Panc1 (cell line): ENCODE measurements around the gene PIAS1. TPM values are rescaled to one million over a fixed set of nuclear protein-coding genes. Genes with fewer than 3 reads are reported as not detected.

Experiments used
- ATAC-seq: fragments of 200-7000 bp; cut with Tn5 transposase; 2 replicates; pipeline ENCODE4 v1.9.1; 2020; ENCODE audit warnings: mild to moderate bottlenecking, moderate library complexity
- BruUV-seq: library from RNA; stranded (reverse); fragments of 400-500 nt; replicated peaks from 2 replicates; lab custom pipeline; 2021; lab: Mats Ljungman, UMichigan
- CTCF ChIA-PET: fragments of 300-600 bp; sonication (Branson Sonifier 250); formaldehyde crosslinking; loops from one replicate; lab custom pipeline; 2022; ENCODE audit warnings: antibody characterized with exemption; lab: Charles Lee
- POLR2A ChIA-PET: fragments of 300-600 bp; sonication (Branson Sonifier 250); formaldehyde crosslinking; loops from one replicate; lab custom pipeline; 2022; ENCODE audit warnings: antibody characterized with exemption; lab: Charles Lee
- DNase-seq: peaks from one replicate; pipeline ENCODE4 v3.0.0-alpha.2; 2010; ENCODE audit warnings: low read depth, low spot score
- H3K27ac ChIP-seq: 2 replicates; pipeline ENCODE4 v1.5.1; 2011; ENCODE audit warnings: mild to moderate bottlenecking, low read length, inconsistent platforms
- H3K27me3 ChIP-seq: fragments of 200-500 bp; sonication (Bioruptor generic); 2 replicates; pipeline ENCODE4 v1.6.0; 2014; ENCODE audit warnings: low read length, inconsistent platforms; ENCODE audit not compliant: control insufficient read depth, insufficient read depth
- H3K36me3 ChIP-seq: fragments of 200-500 bp; sonication (Bioruptor generic); 2 replicates; pipeline ENCODE4 v1.5.1; 2014; ENCODE audit warnings: inconsistent platforms, mild to moderate bottlenecking, low read length, moderate library complexity; ENCODE audit not compliant: control insufficient read depth, insufficient read depth
- H3K4me1 ChIP-seq: 2 replicates; pipeline ENCODE4 v1.5.1; 2011; ENCODE audit warnings: inconsistent platforms, mild to moderate bottlenecking, low read length, moderate library complexity; ENCODE audit not compliant: control insufficient read depth, insufficient read depth
- H3K4me3 ChIP-seq, 2 experiments: 2 replicates each; pipeline ENCODE4 v1.5.1; 2011 to 2012; ENCODE audit warnings: low read depth in 2 of 2, low read length in 2 of 2, mild to moderate bottlenecking in 2 of 2, inconsistent platforms in 1 of 2, moderate library complexity in 1 of 2
- H3K9me3 ChIP-seq: fragments of 200-500 bp; sonication (Bioruptor generic); 2 replicates; pipeline ENCODE4 v1.5.1; 2014; ENCODE audit warnings: low read depth, mild to moderate bottlenecking, inconsistent platforms, low read length, moderate library complexity; ENCODE audit not compliant: control insufficient read depth, insufficient read depth
- POLR2AphosphoS5 ChIP-seq: IDR thresholded peaks from 2 replicates; pipeline ENCODE4 v1.6.1; 2012; ENCODE audit warnings: mild to moderate bottlenecking, low read depth, low read length, moderate library complexity
- SIN3A ChIP-seq: IDR thresholded peaks from 2 replicates; pipeline ENCODE4 v1.6.1; 2012; ENCODE audit warnings: low read depth, mild to moderate bottlenecking, low read length, moderate library complexity, borderline replicate concordance; ENCODE audit not compliant: insufficient read depth
- TCF7L2 ChIP-seq: IDR thresholded peaks from 2 replicates; pipeline ENCODE4 v1.6.1; 2011; ENCODE audit warnings: mild to moderate bottlenecking, low read depth, low read length, inconsistent platforms
- in situ Hi-C: cut with HindIII; loops from 2 replicates; pipeline ENCODE4 v1.10.0; 2016; ENCODE audit warnings: low sequenced_read_pairs, low pct_unique_long_range_greater_than_20kb
- intact Hi-C: fragments of 100-400 bp; cut with micrococcal nuclease; formaldehyde crosslinking; loops from one replicate; pipeline ENCODE4 v1.10.0; 2022; ENCODE audit not compliant: unreplicated experiment
- total RNA-seq: library from RNA; stranded (reverse); gene quantifications from one replicate; pipeline ENCODE4 v1.2.1, GENCODE V29; 2021; ENCODE audit not compliant: unreplicated experiment
- TF ChIP-seq, protein P1 (sequence below), 2 experiments: IDR thresholded peaks; 2 replicates each; pipeline ENCODE4 v1.6.1; 2011 to 2012; ENCODE audit warnings: low read depth in 2 of 2, control low read depth in 1 of 2, low read length in 1 of 2, mild to moderate bottlenecking in 1 of 2, moderate library complexity in 1 of 2; ENCODE audit not compliant: insufficient read depth in 1 of 2
- TF ChIP-seq, protein P2 (sequence below): fragments of 450-650 bp; IDR thresholded peaks from 2 replicates; pipeline ENCODE4 v1.5.1; 2017; ENCODE audit warnings: mild to moderate bottlenecking

PIAS1 gene
- total RNA-seq, 1 experiment from 2014 or later, result 44.5 TPM

DNA sequence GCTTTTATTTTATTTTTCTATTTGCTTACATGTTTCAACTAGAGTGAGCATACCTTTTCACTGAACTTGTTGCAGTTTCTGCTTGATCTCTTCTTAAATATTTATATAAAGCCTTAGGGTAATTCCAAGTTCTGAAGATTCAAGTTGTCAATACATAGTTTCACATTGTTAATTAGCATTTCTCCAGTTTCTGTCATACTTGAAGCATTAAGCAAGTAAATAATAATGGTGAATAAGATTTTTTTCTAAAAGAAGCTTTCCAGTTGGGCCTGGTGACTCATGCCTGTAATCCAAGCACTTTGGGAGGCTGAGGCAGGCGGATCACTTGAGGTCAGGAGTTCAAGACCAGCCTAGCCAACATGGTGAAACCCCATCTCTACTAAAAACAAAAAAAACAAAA, 97.2 kb downstream of the PIAS1 start:
- Histone ChIP-seq H3K27ac (no peak overlapping the region), H3K4me1 (peaks cover 7% of the 10 kb centered on the region), H3K36me3 (peaks cover 15% of the 10 kb centered on the region), H3K9me3 (no peaks in the 10 kb centered on the region), H3K27me3 (no peaks in the 10 kb centered on the region), H3K4me3 (no peak overlapping the region)
- in situ Hi-C loops, result no loop called here
- POLR2A ChIA-PET, result interaction anchor here (0.6 kb wide), 2 partner anchors 92 to 96 kb away, joined by 4 to 5 read pairs; no protein-coding TSS in a partner anchor
- no TSS peak for BruUV-seq
- ATAC-seq, result no peak
- CTCF ChIA-PET, result no interaction called here
- intact Hi-C loops, result loop anchor here (10.0 kb wide), 1 partner anchor 96 kb away; the partner anchor contains the start of gene PIAS1
- no peak for DNase-seq
- TF ChIP-seq, protein P1, sequence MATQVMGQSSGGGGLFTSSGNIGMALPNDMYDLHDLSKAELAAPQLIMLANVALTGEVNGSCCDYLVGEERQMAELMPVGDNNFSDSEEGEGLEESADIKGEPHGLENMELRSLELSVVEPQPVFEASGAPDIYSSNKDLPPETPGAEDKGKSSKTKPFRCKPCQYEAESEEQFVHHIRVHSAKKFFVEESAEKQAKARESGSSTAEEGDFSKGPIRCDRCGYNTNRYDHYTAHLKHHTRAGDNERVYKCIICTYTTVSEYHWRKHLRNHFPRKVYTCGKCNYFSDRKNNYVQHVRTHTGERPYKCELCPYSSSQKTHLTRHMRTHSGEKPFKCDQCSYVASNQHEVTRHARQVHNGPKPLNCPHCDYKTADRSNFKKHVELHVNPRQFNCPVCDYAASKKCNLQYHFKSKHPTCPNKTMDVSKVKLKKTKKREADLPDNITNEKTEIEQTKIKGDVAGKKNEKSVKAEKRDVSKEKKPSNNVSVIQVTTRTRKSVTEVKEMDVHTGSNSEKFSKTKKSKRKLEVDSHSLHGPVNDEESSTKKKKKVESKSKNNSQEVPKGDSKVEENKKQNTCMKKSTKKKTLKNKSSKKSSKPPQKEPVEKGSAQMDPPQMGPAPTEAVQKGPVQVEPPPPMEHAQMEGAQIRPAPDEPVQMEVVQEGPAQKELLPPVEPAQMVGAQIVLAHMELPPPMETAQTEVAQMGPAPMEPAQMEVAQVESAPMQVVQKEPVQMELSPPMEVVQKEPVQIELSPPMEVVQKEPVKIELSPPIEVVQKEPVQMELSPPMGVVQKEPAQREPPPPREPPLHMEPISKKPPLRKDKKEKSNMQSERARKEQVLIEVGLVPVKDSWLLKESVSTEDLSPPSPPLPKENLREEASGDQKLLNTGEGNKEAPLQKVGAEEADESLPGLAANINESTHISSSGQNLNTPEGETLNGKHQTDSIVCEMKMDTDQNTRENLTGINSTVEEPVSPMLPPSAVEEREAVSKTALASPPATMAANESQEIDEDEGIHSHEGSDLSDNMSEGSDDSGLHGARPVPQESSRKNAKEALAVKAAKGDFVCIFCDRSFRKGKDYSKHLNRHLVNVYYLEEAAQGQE (IDR thresholded peaks at IDR 0.05; ENCODE audit: insufficient read depth in 1 of 2, low read depth in 2 of 2, low read length in 1 of 2), result no peak
- TF ChIP-seq TCF7L2, result no peak
- no peak for TF ChIP-seq SIN3A
- TF ChIP-seq POLR2AphosphoS5, result no peak
- TF ChIP-seq, protein P2, sequence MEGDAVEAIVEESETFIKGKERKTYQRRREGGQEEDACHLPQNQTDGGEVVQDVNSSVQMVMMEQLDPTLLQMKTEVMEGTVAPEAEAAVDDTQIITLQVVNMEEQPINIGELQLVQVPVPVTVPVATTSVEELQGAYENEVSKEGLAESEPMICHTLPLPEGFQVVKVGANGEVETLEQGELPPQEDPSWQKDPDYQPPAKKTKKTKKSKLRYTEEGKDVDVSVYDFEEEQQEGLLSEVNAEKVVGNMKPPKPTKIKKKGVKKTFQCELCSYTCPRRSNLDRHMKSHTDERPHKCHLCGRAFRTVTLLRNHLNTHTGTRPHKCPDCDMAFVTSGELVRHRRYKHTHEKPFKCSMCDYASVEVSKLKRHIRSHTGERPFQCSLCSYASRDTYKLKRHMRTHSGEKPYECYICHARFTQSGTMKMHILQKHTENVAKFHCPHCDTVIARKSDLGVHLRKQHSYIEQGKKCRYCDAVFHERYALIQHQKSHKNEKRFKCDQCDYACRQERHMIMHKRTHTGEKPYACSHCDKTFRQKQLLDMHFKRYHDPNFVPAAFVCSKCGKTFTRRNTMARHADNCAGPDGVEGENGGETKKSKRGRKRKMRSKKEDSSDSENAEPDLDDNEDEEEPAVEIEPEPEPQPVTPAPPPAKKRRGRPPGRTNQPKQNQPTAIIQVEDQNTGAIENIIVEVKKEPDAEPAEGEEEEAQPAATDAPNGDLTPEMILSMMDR, result no peak

DNA sequence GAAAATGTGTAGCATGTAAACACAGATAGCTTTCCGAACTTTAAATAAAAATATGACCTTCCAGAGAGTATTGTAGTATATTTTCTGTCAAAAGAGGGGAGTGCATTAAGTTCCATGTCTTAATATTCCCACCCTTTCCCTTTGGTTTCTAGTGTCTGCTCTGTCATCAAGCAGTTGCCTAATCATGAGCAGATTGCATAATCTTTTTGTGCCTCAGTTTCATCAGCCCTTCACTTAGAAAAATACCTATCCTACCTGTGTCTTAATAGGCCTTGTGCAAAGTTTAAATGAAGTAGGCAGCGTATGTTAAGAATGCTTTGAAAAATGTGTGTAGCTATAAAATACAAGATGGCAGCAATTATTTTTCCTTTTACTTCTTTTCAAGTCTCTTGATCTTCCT, 98.2 kb downstream of the PIAS1 start:
- no peak for DNase-seq
- intact Hi-C loops, result loop anchor here (10.0 kb wide), 1 partner anchor 98 kb away; the partner anchor contains the start of gene PIAS1
- ChIA-PET POLR2A (interaction anchor here (1.2 kb wide), 1 partner anchor 12 kb away, joined by 3 read pairs; no protein-coding TSS in a partner anchor), CTCF (interaction anchor here (0.7 kb wide), 1 partner anchor 225 kb away, joined by 4 read pairs; no protein-coding TSS in a partner anchor)
- in situ Hi-C loops, result no loop called here
- Histone ChIP-seq H3K4me3 (no peak overlapping the region), H3K9me3 (no peaks in the 10 kb centered on the region), H3K27me3 (no peaks in the 10 kb centered on the region), H3K36me3 (peaks cover 8% of the 10 kb centered on the region), H3K4me1 (peaks cover 7% of the 10 kb centered on the region), H3K27ac (no peak overlapping the region)
- TF ChIP-seq TCF7L2, result no peak
- no peak for TF ChIP-seq SIN3A
- TF ChIP-seq, protein P2, result no peak
- TF ChIP-seq, protein P1 (IDR thresholded peaks at IDR 0.05; ENCODE audit: insufficient read depth in 1 of 2, low read depth in 2 of 2, low read length in 1 of 2), result no peak
- TF ChIP-seq POLR2AphosphoS5, result no peak
- ATAC-seq, result no peak
- BruUV-seq, result no TSS peak
